ENCODE data around the gene EEF1A2.
A peak's percentile ranks its signal among the peaks of the same experiment; 100 is the strongest.

The EEF1A2 gene

DNA sequence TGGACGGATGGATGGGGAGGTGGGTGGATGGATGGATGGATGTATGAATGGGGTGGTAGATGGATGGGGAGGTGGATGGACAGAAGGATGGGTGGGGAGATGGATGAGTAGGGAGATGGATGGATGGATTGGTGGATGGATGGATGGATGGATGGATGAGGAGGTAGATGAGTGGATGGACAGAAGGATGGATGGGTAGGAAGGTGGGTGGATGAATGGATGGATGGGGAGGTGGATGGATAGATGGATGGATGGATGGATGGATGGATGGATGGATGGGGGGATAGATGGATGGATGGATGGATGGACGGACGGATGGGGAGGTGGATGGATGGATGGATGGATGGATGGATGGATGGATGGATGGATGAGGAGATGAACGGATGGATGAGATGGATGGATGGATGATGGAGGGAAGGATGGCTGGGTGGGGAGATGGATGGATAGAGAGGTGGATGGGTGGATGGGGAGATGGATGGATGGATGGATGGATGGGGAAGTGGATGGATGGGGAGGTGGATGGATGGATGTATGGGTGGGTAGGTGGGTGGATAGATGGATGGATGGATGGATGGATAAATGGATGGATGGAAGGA lies 7.2 kb downstream of the EEF1A2 start:
- Histone ChIP-seq H4K8ac (ENCODE audit: low read depth, low read length) (no peak overlapping the region), H3K4me2 (ENCODE audit: low read length) (no peak overlapping the region), H2AK5ac (ENCODE audit: low read length) (no peak overlapping the region), H3K4ac (ENCODE audit: low read depth, low read length) (no peak overlapping the region), H2BK120ac (ENCODE audit: low read depth, low read length) (no peak overlapping the region), H2BK15ac (replicated peaks; ENCODE audit: low read depth) (no peak overlapping the region), H3K9ac (ENCODE audit: low read length) (no peak overlapping the region), H2BK5ac (ENCODE audit: low read length) (no peak overlapping the region), H3K27ac (ENCODE audit: low read depth, low read length) (no peak overlapping the region), H4K5ac (ENCODE audit: low read length) (no peak overlapping the region), H3K79me2 (ENCODE audit: control insufficient read depth, insufficient read depth, low read length) (no peaks in the 10 kb centered on the region), H3K23ac (ENCODE audit: low read length) (no peak overlapping the region), H3K4me1 (ENCODE audit: control insufficient read depth, low read depth, low read length) (no peaks in the 10 kb centered on the region), H3K56ac (ENCODE audit: low read length) (no peak overlapping the region), H3K36me3 (ENCODE audit: control insufficient read depth, insufficient read depth, low read length) (no peaks in the 10 kb centered on the region), H3K27me3 (ENCODE audit: insufficient read depth, low read length, poor library complexity) (peaks cover 8% of the 10 kb centered on the region), H3K4me3 (ENCODE audit: low read length) (no peak overlapping the region), H3K79me1 (ENCODE audit: low read length) (no peaks in the 10 kb centered on the region), H3K18ac (ENCODE audit: low read length) (no peak overlapping the region)
- DNase-seq: no peak
- 100% methylated on average over 1 of the region's 4 CpGs for WGBS (ENCODE audit: extremely low coverage, insufficient coverage, low lambda C conversion rate)

DNA sequence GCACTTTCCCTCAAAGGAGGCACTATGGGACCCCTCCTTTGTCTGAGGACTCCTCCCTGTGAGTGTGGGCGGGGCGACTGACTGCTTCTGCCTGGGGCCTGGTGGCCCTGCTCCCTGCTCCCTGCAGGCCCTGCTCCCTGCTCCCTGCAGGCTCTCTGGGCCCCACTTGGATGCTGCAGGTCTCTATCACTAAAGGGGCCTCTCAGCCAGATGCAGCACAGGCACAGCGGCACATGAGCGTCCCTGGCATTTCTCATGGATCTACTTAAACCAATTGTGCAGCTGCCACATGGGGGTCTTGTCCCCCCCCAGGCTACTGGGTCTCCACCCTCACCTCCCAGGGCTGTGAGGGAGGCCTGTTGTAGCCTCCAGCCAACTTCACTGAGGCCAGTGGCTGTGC lies 7.8 kb downstream of the EEF1A2 start:
- Histone ChIP-seq H2BK5ac (ENCODE audit: low read length) (no peak overlapping the region), H3K27me3 (ENCODE audit: insufficient read depth, low read length, poor library complexity) (peaks cover 8% of the 10 kb centered on the region), H4K5ac (ENCODE audit: low read length) (no peak overlapping the region), H3K79me1 (ENCODE audit: low read length) (no peaks in the 10 kb centered on the region), H3K56ac (ENCODE audit: low read length) (no peak overlapping the region), H3K4me3 (ENCODE audit: low read length) (no peak overlapping the region), H4K8ac (ENCODE audit: low read depth, low read length) (no peak overlapping the region), H3K9ac (ENCODE audit: low read length) (no peak overlapping the region), H3K4ac (ENCODE audit: low read depth, low read length) (no peak overlapping the region), H3K36me3 (ENCODE audit: control insufficient read depth, insufficient read depth, low read length) (no peaks in the 10 kb centered on the region), H2BK120ac (ENCODE audit: low read depth, low read length) (no peak overlapping the region), H3K4me2 (ENCODE audit: low read length) (no peak overlapping the region), H3K23ac (ENCODE audit: low read length) (no peak overlapping the region), H2BK15ac (replicated peaks; ENCODE audit: low read depth) (no peak overlapping the region), H3K27ac (ENCODE audit: low read depth, low read length) (no peak overlapping the region), H3K4me1 (ENCODE audit: control insufficient read depth, low read depth, low read length) (no peaks in the 10 kb centered on the region), H3K18ac (ENCODE audit: low read length) (no peak overlapping the region), H3K79me2 (ENCODE audit: control insufficient read depth, insufficient read depth, low read length) (no peaks in the 10 kb centered on the region), H2AK5ac (ENCODE audit: low read length) (no peak overlapping the region)
- no peak for DNase-seq
- no CpG with 5 or more reads among the region's 4 CpGs for WGBS (ENCODE audit: extremely low coverage, insufficient coverage, low lambda C conversion rate)

DNA sequence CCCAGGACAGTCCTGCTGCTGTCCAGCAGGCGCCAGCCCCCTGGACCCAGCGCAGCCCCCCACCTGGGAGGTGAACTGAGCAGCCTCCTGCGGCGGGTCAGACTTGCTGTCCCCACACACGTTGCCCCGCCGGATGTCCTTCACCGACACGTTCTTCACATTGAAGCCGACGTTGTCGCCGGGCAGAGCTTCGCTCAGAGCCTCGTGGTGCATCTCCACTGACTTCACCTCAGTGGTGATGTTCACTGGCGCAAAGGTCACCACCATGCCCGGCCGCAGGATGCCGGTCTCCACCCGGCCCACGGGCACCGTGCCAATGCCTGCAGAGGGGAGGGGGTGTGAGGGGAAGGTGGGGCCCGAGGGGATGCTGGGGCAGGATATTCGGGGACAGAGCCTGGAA lies 8.5 kb downstream of the EEF1A2 start:
- no peaks in the 10 kb centered on the region for H3K36me3 ChIP-seq (ENCODE audit: control insufficient read depth, insufficient read depth, low read length)
- H3K4ac ChIP-seq (ENCODE audit: low read depth, low read length): no peak overlapping the region
- no peak overlapping the region for H3K56ac ChIP-seq (ENCODE audit: low read length)
- H3K4me2 ChIP-seq (ENCODE audit: low read length): no peak overlapping the region
- peaks cover 8% of the 10 kb centered on the region for H3K27me3 ChIP-seq (ENCODE audit: insufficient read depth, low read length, poor library complexity)
- WGBS (ENCODE audit: extremely low coverage, insufficient coverage, low lambda C conversion rate): no CpG with 5 or more reads among the region's 24 CpGs
- H3K79me1 ChIP-seq (ENCODE audit: low read length): no peaks in the 10 kb centered on the region
- H4K8ac ChIP-seq (ENCODE audit: low read depth, low read length): no peak overlapping the region
- DNase-seq: no peak
- no peaks in the 10 kb centered on the region for H3K79me2 ChIP-seq (ENCODE audit: control insufficient read depth, insufficient read depth, low read length)
- H2BK5ac ChIP-seq (ENCODE audit: low read length): no peak overlapping the region
- H2BK120ac ChIP-seq (ENCODE audit: low read depth, low read length): no peak overlapping the region
- H3K4me1 ChIP-seq (ENCODE audit: control insufficient read depth, low read depth, low read length): no peaks in the 10 kb centered on the region
- H2AK5ac ChIP-seq (ENCODE audit: low read length): no peak overlapping the region
- H3K9ac ChIP-seq (ENCODE audit: low read length): no peak overlapping the region
- no peak overlapping the region for H3K4me3 ChIP-seq (ENCODE audit: low read length)
- H3K27ac ChIP-seq (ENCODE audit: low read depth, low read length): no peak overlapping the region
- H4K5ac ChIP-seq (ENCODE audit: low read length): no peak overlapping the region
- H3K18ac ChIP-seq (ENCODE audit: low read length): no peak overlapping the region
- H2BK15ac ChIP-seq (replicated peaks; ENCODE audit: low read depth): no peak overlapping the region
- no peak overlapping the region for H3K23ac ChIP-seq (ENCODE audit: low read length)

DNA sequence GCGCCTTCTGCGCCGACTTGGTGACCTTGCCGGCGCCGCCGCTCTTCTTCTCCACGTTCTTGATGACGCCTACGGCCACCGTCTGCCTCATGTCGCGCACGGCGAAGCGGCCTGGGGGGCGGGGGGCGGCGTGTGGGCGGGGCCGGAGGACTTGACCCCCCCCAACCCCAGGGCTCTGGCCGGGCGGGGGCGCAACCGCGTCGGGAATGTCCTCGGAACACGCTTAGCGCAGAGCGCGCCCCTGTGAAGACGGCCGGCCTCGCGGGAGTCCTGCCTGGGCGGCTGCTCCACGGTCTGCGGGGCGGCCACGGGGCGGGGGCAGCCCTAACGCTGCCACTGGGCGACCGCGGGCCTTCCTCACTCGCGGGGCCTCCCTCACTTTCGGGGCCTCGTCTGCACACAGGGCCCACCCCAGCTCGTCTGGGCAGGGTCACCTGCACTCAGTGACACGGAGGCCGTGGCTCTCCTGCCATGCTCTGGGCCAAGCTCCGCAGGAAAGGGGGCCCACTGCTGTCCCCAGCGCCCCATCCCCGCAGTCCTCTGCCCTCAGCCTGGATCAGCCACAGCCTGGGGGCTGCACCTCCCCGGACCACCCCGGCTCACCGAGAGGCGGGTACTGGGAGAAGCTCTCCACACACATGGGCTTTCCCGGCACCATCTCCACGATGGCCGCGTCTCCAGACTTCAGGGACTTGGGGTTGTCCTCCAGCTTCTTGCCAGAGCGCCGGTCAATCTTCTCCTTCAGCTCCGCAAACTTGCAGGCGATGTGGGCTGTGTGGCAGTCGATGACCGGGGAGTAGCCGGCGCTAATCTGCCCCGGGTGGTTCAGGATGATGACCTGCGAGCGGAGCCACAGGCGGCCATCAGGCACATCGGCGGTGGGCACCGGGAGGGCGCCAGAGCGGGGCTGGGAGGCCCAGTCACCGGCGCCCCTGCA lies 10.3 kb downstream of the EEF1A2 start:
- no peak overlapping the region for H2AK5ac ChIP-seq (ENCODE audit: low read length)
- WGBS (ENCODE audit: extremely low coverage, insufficient coverage, low lambda C conversion rate): no CpG with 5 or more reads among the region's 83 CpGs
- no peak overlapping the region for H2BK120ac ChIP-seq (ENCODE audit: low read depth, low read length)
- no peaks in the 10 kb centered on the region for H3K79me2 ChIP-seq (ENCODE audit: control insufficient read depth, insufficient read depth, low read length)
- peaks cover 8% of the 10 kb centered on the region for H3K27me3 ChIP-seq (ENCODE audit: insufficient read depth, low read length, poor library complexity)
- H3K27ac ChIP-seq (ENCODE audit: low read depth, low read length): no peak overlapping the region
- peak overlapping the region; percentile 38 for H3K9ac ChIP-seq (ENCODE audit: low read length)
- no peak overlapping the region for H3K18ac ChIP-seq (ENCODE audit: low read length)
- H3K56ac ChIP-seq (ENCODE audit: low read length): peak overlapping the region; percentile 80
- H3K23ac ChIP-seq (ENCODE audit: low read length): no peak overlapping the region
- peak; percentile 38 for DNase-seq
- H2BK15ac ChIP-seq (replicated peaks; ENCODE audit: low read depth): no peak overlapping the region
- no peak overlapping the region for H4K5ac ChIP-seq (ENCODE audit: low read length)
- H3K36me3 ChIP-seq (ENCODE audit: control insufficient read depth, insufficient read depth, low read length): no peaks in the 10 kb centered on the region
- no peak overlapping the region for H4K8ac ChIP-seq (ENCODE audit: low read depth, low read length)
- no peak overlapping the region for H3K4ac ChIP-seq (ENCODE audit: low read depth, low read length)
- H3K79me1 ChIP-seq (ENCODE audit: low read length): no peaks in the 10 kb centered on the region
- H2BK5ac ChIP-seq (ENCODE audit: low read length): no peak overlapping the region
- H3K4me1 ChIP-seq (ENCODE audit: control insufficient read depth, low read depth, low read length): no peaks in the 10 kb centered on the region
- peak overlapping the region; percentile 38 for H3K4me2 ChIP-seq (ENCODE audit: low read length)
- H3K4me3 ChIP-seq (ENCODE audit: low read length): no peak overlapping the region

DNA sequence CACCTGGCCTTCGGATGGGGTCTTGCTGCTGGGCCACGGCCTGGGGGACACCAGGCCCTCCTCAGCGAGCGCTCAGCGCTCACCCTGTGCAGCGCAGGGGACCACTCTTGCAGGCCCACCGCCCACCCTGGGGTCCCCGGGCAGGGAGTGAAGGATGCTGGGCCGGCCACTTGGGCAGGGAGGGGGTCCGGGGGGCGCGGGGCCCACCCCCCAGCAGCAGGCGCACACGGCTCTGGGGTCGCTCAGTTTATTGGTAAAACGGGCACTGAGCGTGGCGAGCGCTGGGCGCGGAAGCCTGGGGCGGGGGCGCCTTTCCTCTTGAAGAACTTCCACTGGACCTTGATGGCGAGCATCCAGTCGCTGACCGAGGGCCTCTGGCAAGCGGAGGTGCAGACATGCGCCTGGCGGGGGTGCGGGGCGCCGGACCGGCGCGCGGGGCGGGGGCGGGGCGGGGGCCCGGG lies 11.1 kb downstream of the EEF1A2 start:
- Histone ChIP-seq H2AK5ac (ENCODE audit: low read length) (no peak overlapping the region), H3K23ac (ENCODE audit: low read length) (no peak overlapping the region), H3K4me1 (ENCODE audit: control insufficient read depth, low read depth, low read length) (no peaks in the 10 kb centered on the region), H4K8ac (ENCODE audit: low read depth, low read length) (no peak overlapping the region), H3K56ac (ENCODE audit: low read length) (peak overlapping the region; percentile 34), H3K18ac (ENCODE audit: low read length) (no peak overlapping the region), H3K9ac (ENCODE audit: low read length) (no peak overlapping the region), H2BK5ac (ENCODE audit: low read length) (no peak overlapping the region), H2BK15ac (replicated peaks; ENCODE audit: low read depth) (no peak overlapping the region), H3K27ac (ENCODE audit: low read depth, low read length) (no peak overlapping the region), H3K27me3 (ENCODE audit: insufficient read depth, low read length, poor library complexity) (peaks cover 8% of the 10 kb centered on the region), H3K36me3 (ENCODE audit: control insufficient read depth, insufficient read depth, low read length) (no peaks in the 10 kb centered on the region), H3K4ac (ENCODE audit: low read depth, low read length) (no peak overlapping the region), H3K79me2 (ENCODE audit: control insufficient read depth, insufficient read depth, low read length) (no peaks in the 10 kb centered on the region), H3K79me1 (ENCODE audit: low read length) (no peaks in the 10 kb centered on the region), H2BK120ac (ENCODE audit: low read depth, low read length) (no peak overlapping the region), H4K5ac (ENCODE audit: low read length) (no peak overlapping the region), H3K4me2 (ENCODE audit: low read length) (peak overlapping the region; percentile 27), H3K4me3 (ENCODE audit: low read length) (no peak overlapping the region)
- DNase-seq: no peak
- WGBS (ENCODE audit: extremely low coverage, insufficient coverage, low lambda C conversion rate): no CpG with 5 or more reads among the region's 40 CpGs
